ENCODE data around the gene TANGO2.

Gene TANGO2

DNA sequence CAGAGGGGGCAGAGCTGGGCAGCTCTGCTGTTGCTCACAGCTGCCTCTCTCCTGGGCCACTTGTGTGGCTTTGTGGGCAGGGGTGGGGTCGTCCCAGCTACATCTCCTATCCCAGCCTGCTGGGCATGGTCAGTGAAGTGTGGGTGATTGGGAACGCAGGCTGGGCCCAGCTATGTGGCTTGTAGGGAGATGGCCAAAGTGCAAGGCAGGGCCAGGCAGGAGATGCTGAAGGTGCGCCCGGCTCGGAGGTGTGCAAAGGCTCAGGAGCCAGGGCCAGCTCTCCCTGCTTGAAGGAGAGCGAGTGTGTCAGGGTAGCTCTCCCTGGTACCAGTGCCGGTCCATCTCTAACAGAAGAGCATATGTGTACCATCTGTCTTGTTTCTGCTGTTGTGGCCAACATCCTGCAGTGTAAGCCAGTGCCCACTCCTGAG, 86.6 kb downstream of the TANGO2 start:
- no peak for DNase-seq (ENCODE audit: low spot score)

DNA sequence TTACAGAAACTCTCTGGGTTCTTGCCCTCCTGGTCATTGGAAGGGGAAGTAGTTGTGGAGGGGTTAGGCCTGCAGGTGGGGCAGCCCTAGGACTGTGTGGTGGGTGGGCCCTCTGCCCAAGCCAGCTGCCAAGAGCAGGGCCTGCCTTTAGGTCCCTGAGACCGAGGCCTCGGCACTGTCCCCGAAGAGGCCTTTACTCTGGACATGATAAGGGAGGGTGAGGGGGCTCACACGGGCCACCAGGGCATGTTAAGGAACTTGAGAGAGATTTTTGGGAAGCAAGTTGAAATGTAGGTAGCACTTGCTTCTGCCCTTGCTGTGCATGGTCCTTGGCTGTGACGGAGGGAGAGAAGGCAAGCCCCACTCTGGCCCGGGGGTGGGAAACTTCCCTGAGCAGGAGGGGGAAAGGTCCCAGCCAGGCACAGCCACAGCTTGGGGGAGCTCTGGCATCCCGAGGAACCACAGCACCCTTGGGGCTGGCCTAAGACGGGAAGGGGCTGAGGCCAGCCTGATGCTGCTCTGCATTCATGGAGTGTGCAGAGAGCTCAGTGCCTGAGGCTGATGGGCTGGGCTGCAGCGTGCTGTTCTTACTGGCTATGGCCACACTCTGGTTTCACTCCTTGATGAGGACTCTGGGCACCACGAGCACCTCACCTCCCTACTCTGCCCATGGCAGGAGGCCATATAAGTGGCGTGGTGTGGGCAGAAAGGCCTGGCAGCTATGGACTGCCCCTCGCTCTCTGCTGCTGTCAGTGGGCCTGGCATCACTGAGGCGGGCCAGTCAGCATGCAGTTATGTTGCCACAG, 87.2 kb downstream of the TANGO2 start:
- no peak for DNase-seq (ENCODE audit: low spot score)

DNA sequence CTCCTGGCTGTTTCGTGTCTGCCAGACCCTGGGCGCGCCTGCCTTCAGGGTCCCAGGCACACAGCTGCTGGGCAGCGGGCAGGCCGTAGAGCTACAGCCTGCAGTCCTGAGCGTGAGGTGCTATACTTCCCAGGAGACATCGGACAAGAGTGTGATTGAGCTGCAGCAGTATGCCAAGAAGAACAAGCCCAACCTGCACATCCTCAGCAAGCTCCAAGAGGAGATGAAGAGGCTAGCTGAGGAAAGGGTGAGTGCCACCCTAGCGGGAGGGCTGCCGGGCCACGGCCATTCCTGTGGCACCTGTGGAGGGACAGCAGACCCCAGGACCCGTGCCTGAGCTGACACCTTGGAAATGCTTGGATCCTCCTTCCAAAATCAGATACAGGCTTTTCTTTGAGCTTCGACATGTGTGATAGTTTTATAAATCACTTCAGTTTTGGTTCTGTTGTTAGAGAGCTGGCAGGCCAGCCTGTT, 87.9 kb downstream of the TANGO2 start:
- DNase-seq (ENCODE audit: low spot score): no peak

DNA sequence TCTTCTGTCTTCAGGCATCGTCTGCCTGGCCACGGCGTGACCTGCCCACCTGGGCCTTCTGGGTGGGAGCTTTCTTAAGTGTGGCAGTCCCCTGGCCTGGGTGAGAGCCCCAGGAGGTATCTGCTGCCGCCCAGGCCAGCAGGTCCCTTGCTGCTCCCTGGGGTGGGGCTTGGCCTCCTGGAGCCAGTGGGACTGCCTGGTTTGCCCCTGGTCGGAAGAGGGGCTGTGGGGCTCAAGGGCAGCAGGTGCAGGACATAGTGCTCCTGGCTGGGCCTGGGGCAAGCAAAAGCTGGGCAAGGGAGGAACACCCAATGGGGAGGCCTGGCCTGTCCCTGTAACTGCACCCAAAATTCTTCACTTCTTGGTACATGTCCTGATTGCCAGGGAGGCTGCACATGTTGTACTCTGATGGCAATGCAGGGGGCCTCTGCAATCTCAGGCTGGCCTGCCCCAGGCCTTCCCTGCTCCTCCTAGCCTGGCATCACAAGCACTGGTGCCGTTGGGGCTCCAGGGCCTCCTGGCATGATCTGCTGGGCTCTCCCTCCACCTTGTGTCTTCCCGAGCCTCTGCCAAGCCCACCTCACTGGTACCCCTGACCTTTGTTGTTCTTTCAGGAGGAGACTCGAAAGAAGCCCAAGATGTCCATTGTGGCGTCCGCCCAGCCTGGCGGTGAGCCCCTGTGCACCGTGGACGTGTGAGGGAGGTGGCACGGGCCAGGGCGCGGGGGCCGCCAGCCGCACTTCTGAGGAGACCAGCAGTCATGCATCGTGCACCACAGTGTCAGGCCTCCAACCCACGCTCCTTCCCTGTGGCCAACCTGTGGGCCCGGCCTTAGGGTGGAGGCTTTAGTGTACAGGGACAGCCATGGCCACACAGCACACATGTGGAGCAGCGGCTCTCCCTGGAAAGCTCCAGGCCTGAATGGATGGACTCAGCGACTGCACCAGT, 88.8 kb downstream of the TANGO2 start:
- DNase-seq (ENCODE audit: low spot score): no peak

DNA sequence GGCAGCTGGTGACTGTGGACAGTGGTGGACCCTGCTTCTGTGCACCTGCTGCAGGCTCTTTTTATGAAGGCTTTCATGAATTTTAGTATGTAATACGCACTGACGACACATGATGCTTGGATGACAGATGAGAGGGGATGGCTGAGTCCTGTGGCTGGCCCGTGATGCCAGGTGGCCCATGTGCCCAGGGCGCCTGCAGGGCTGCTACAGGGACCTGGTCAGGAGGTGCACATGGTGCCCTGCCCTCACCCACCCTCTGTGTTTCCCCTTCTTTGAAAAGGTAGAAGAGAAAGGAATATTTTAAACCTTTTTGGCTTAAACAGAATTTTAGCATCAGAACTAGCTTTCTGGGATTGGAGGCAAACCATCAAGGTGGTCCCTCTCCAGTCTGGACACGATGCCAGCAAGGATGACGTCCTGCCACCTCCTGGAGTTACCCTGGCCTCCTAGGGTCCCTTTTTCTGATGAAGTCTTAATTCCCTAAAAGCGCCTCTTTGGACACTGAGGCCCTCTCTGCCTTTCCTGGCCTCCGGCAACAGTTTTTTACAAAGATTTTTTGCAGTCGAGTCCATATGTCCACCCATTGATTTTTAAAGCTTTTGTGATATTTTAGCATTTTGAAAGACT, 89.6 kb downstream of the TANGO2 start:
- DNase-seq (ENCODE audit: low spot score): no peak

DNA sequence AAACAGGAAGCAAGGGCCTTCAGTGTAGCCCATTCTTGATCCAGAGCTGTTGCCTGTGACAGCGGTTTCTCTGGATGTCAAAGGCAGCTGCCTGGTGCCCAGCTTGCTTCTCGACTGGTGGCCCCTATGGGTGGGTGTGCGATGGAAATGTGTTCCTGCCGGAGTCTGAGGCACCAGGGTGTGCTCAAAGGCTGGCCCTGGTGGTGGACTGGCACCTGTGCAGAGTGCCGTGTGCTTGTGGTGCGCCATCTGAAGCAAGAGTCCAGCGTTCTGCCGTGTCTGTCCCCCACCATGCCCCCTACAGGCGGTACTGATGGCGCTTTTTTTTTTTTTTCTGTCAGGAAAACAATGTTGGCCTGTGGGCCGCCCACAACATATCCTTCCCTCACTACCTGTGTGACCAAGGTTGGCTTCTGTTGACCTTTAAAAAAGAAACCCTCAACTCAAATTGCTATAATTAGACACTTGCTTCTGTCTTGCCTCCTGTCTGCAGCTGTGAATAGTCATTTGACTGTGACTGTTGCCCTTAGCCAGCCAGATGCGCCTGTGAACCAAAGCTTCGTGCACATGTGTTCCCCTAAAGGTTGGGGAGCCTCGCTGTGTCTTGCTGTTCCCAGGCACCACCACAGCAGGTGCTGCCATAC, 90.3 kb downstream of the TANGO2 start:
- peak; percentile 17 for DNase-seq (ENCODE audit: low spot score)

DNA sequence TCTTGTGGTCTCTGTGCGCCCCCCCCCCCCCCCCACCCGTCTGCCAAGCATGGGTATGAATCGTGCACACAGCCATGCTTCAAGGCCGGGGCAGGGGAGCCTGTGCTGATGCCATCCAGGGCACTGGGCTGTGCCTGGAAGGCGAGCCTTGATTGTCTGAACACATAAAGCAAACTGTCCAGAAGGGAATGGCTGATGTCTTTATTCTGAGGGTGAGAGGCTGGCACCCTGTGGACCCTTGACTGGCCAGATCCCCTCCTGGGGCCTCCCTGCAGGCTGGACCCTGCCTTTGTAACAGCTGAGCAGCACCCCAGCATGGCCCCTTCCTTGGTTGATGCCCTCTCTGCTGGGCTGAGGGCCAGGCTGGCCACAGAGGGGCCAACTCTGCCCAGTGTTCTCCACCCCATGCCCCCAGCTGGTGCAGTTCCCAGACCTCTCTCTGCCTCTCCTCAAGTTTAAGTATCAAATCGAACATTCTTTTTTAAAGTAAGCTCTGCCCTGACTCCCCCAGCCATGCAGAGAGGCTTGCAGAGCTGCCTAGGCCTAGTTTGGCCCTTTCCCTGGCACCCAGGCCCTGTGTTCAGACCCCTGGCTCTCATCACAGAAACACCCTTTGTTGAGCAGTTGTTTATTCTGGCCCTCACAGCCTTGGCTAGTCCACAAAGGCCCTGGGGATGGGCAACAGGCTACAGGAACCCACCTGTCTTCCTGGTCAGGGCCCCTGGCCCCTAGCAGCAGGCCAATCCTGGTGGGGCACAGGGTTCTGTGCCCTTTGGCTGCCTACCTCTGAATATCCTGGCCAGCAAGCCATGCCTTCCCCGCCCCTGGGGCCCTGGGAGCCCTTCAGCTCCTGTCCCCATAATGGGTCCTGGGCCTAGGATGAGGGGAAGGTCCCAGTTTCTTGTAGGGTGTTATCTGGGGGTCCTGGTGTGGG, 91.0 kb downstream of the TANGO2 start:
- no peak for DNase-seq (ENCODE audit: low spot score)

DNA sequence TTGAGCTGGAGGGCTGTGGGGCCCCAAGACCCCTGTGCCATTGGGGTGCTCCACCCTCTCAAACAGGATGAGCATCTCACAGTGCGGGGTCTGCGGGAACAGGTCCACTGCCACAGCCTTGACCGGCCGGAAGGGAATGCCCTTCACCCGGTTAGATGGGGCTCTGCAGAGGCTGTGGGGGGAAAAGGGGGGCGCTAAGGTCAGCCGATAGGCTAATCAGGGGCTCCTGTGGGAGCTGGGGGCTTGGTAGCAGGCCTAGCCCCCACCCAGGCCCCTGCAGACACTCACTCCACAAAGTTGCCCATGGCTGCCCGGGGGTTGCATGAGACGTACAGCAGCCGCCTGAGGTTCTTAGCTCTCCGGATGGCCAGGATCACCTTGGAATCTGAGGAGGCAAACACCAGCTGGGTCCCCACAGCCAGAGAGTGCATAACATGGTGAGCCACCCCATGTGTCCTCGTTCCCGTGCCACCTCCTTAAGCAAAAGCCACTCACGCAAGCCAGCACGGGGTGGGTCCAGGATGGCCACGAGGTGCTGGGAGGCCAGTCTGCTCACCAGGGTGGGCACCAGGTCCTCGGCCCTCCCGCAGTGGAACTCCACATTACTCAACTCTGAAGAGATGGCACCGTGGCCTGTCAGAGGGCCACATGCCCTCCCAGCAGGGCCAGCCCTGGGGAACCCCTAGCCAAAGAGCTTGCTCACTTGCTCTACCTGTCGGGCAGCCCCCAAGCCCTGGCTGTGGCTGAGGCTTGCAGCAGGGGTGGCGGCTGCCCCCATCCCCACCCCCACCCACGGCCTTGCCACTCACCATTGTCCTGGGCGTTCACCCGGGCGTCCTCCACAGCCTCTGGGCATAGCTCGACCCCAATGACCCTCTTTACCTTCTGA, 92.0 kb downstream of the TANGO2 start:
- no peak for DNase-seq (ENCODE audit: low spot score)

DNA sequence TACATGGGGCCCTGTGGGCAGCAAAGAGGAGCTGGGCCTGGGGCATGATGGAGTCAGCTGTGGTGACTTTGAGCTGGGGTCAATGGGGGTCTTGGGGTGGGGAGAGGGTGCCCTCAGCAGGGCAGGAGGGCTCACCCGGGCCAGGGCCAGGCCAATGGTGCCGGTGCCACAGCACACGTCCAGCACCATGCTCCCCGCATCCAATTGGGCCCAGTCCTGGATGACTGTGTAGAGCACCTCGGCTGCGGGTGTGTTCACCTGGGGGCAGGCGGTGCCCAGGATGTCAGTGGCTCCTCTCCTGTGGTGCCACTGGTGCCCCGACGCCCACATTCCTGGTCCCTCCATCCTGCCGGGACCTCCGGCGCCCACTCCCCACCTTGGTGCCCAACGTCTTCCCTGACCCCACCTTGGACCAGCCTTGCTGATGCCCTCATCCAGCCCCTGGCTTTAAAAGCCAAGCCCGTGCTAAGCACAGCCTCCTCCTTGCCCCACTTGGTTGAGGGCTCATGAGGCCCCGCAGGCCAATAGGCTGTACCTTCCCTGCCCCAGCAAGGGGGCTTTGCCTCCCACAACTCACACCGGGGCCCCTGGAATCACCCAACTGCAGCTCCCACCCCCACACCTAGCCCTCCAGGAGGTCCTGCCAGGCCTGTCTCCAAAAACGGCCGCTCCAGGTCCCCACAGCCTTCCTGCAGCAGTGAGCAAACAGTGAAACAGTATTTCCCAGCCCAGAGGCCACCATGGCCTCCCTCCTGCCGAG, 92.8 kb downstream of the TANGO2 start:
- no peak for DNase-seq (ENCODE audit: low spot score)

DNA sequence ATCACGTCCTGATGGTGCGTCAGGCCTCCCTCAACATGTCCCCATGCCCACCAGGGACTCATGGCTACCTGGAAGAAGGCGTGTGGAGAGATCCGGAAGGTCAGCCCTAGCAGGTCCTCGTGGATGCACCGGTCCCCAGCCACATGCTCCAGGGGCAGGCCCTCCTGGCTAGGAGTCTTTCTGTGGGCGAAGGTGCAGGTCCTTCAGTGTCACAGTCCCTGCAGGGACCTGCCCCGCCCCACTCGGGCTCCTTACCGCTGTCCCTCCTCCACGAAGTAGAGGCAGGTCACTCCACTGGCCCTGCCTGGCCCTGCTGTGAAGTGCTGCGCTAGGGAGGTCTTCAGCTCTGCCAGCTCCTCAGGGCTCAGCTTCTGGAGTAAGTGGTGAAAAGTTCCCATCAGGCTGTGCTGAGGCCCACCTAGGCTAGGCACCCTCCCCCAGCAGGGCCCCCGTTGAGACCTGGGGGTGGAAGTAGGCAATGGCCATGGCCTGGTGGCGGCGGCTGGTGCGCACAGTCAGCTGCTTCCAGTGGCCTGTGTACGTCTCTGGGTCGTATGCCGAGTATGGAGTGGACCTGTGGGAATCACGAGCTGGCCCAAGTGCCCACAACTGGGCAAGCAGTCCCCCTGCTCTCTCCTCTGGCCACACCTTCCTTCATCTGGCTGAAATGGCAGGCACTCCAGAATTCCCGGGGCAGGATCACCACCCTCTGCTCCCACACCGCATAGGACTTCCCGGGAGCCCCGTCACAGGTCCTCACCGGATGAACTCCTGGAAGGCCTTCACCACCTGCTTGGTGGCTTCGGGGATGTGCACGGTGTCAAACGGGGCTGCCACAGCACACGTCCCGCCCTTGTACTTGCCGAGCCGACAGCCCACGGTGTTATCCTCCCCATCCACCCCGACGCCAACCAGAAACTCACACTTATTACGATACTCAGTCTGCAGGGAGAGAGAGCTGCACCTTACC, 93.9 kb downstream of the TANGO2 start:
- DNase-seq (ENCODE audit: low spot score): no peak

DNA sequence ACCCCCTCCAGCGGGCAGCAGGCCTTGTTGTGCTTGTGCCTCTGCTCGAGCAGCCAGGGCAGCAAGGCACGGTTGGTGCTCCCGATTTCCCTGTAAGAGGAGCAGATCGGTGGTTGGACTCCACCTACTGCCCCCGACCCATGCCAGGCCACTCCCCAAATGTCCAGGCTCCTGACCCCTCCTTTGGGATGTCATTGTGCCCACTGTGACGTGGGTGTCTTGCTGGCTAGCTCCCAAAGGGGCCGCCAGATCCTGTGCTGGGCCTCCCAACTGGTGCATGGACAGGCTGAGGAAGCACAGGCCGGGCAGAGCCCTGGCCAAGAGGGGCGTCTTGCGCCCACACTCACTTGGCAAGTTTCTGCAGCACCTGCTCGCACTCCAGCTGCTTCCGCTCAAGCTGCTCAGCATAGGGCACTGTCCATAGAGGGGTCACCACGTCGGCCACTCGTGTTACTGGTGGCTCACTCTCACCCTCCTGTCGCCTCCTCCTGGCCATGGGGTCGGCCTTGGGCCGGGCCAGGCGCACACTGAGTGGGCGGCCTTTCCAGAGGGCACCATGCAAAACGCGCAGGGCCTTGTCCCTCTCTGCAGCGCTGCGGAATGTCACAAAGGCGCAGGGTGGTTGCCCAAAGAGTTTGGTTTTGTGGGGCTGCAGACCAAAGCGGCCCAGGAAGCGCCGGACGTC, 94.9 kb downstream of the TANGO2 start, which contains the start of gene RANBP1:
TSS of gene RANBP1 (plus strand) at position 414 of the 685 bp plus-strand sequence. CDS start at position 495, 81 bp downstream.
- no peak for DNase-seq (ENCODE audit: low spot score)

DNA sequence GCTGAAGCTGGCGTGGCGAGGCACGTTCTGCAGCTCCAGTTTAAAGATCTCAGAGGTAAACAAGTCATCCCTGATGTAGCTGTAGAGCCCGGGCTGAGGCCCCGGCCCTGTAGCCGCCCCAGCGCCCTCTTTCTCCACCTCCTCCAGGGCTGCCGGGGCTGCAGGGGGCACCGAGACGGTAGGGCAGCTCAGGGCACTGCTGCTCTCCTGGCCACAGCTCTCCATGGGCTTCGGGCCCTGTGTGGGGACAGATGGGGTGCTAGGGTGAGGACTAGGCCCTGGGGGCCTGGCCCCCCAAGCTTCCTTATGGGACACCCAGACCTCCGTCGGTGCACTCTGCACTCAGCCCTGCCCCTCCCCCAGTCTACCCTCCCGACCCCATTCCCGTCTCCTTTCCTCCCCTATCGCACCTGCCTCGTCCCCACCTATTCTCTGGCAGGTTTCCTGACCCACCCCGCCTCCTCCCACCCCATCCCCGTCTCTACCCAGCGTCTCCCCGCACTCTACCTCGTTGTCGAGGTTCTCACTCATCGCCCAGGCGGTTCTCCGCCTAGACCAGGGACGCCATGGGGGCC, 95.6 kb downstream of the TANGO2 start:
- DNase-seq (ENCODE audit: low spot score): peak; percentile 9
